Measurements from ENCODE around the gene ZSCAN31.

GRCh38 chr6:28371280-28371679, 35.3 kb upstream of the ZSCAN31 start:
- TF ChIP-seq CTCF (IDR thresholded peaks at IDR 0.05) = no peak
- TF ChIP-seq POLR2A (IDR thresholded peaks at IDR 0.05) = no peak
